DND-41 (cell line): Measurements from ENCODE around the gene ROS1.

ENCODE experiments used
- ATAC-seq: fragments of 200-7000 bp; cut with Tn5 transposase; 3 replicates; pipeline ENCODE4 v1.9.1; 2021; ENCODE audit warnings: low read depth; ENCODE audit not compliant: insufficient read depth
- DNase-seq: peaks from one replicate; pipeline ENCODE4 v3.0.0-alpha.2; 2020
- H2AFZ ChIP-seq: 2 replicates; pipeline ENCODE4 v1.6.0; 2012; ENCODE audit warnings: low read depth, low read length
- H3K27ac ChIP-seq: 2 replicates; pipeline ENCODE4 v1.5.1; 2012; ENCODE audit warnings: low read length, inconsistent platforms
- H3K27me3 ChIP-seq: fragments of 200-600 bp; sonication (generic); 2 replicates; pipeline ENCODE4 v1.6.0; 2012; ENCODE audit warnings: low read length, mild to moderate bottlenecking, inconsistent platforms; ENCODE audit not compliant: insufficient read depth, poor library complexity
- H3K36me3 ChIP-seq: 2 replicates; pipeline ENCODE4 v1.5.1; 2012; ENCODE audit warnings: low read length, inconsistent platforms; ENCODE audit not compliant: insufficient read depth
- H3K4me1 ChIP-seq: 2 replicates; pipeline ENCODE4 v1.5.1; 2012; ENCODE audit warnings: mild to moderate bottlenecking, low read length; ENCODE audit not compliant: insufficient read depth
- H3K4me2 ChIP-seq: 2 replicates; pipeline ENCODE4 v1.6.0; 2012; ENCODE audit warnings: mild to moderate bottlenecking, moderate library complexity, low read length, inconsistent platforms; ENCODE audit not compliant: insufficient read depth
- H3K4me3 ChIP-seq, 2 experiments: fragments of 200-600 bp in 1 of 2; shearing (Covaris generic) in 1 of 2; 2 replicates each; pipeline ENCODE4 v1.5.1; 2012 to 2016; ENCODE audit warnings: inconsistent platforms in 2 of 2, low read length in 2 of 2, mild to moderate bottlenecking in 2 of 2, low read depth in 1 of 2, moderate library complexity in 1 of 2
- H3K79me2 ChIP-seq: 2 replicates; pipeline ENCODE4 v1.6.0; 2012; ENCODE audit warnings: low read length, inconsistent platforms; ENCODE audit not compliant: insufficient read depth
- H3K9ac ChIP-seq: 2 replicates; pipeline ENCODE4 v1.6.0; 2012; ENCODE audit warnings: low read depth, mild to moderate bottlenecking, inconsistent platforms, low read length, moderate library complexity
- H3K9me3 ChIP-seq: 2 replicates; pipeline ENCODE4 v1.5.1; 2012; ENCODE audit warnings: low read length, moderate library complexity, mild to moderate bottlenecking, inconsistent platforms; ENCODE audit not compliant: insufficient read depth, severe bottlenecking
- H4K20me1 ChIP-seq: 2 replicates; pipeline ENCODE4 v1.6.0; 2012; ENCODE audit warnings: low read length; ENCODE audit not compliant: insufficient read depth
- EZH2 ChIP-seq: IDR thresholded peaks from 3 replicates; pipeline ENCODE4 v1.6.1; 2012; ENCODE audit warnings: borderline replicate concordance, low read depth, mild to moderate bottlenecking, moderate library complexity, low read length, inconsistent platforms; ENCODE audit not compliant: severe bottlenecking
- TF ChIP-seq, protein P1 (sequence below): IDR thresholded peaks from 2 replicates; pipeline ENCODE4 v1.5.1; 2012; ENCODE audit warnings: borderline replicate concordance, low read length, moderate library complexity, mild to moderate bottlenecking; ENCODE audit not compliant: poor library complexity, severe bottlenecking; ENCODE audit errors: extremely low read depth

Gene ROS1

DNA sequence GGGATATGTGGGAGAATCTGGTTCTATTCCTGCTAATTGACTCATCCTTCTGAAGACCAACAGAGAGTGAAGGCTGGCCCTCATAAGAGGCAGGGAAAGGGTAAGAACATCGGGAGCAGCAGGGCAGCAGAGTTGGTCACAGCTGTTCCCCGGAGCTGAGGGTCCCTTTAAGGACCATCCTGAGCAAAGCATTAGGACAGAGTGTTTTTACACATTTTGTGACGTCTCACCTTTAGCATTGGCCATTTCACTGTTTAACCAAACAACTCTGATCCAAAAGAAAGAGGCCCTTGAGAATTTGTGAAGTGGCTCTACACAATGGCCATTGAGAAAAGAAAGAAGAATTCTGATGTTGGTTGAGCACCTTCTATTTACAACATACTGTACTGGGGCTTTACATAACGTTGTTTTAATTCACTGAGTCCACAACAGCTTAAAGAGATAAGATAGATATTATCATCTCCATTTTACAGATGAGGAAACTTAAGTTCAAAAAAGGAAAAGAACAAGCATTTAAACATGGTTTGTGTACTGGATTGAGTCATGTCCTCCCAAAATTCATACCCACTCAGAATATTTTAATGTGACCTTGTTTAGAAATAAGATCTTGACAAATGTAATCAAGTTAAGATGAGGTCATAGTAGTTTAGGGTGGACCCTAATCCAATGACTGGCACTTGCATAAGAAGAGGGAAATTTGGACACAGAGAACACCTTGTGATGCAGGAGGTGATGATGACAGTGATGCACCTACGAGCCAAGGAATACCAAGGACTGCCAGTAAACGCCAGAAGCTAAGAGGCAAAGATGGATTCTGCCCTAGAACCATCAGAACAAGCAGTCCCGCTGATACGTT, 98.4 kb downstream of the ROS1 start:
- no peak overlapping the region for H3K27ac ChIP-seq
- no peaks in the 10 kb centered on the region for H3K9me3 ChIP-seq
- H3K9ac ChIP-seq: no peak overlapping the region
- no peak overlapping the region for H3K4me3 ChIP-seq
- H3K27me3 ChIP-seq: no peaks in the 10 kb centered on the region
- no peaks in the 10 kb centered on the region for H3K4me1 ChIP-seq
- ATAC-seq (no peak), DNase-seq (no peak)
- no peaks in the 10 kb centered on the region for H4K20me1 ChIP-seq
- TF ChIP-seq EZH2: no peak
- TF ChIP-seq, protein P1, sequence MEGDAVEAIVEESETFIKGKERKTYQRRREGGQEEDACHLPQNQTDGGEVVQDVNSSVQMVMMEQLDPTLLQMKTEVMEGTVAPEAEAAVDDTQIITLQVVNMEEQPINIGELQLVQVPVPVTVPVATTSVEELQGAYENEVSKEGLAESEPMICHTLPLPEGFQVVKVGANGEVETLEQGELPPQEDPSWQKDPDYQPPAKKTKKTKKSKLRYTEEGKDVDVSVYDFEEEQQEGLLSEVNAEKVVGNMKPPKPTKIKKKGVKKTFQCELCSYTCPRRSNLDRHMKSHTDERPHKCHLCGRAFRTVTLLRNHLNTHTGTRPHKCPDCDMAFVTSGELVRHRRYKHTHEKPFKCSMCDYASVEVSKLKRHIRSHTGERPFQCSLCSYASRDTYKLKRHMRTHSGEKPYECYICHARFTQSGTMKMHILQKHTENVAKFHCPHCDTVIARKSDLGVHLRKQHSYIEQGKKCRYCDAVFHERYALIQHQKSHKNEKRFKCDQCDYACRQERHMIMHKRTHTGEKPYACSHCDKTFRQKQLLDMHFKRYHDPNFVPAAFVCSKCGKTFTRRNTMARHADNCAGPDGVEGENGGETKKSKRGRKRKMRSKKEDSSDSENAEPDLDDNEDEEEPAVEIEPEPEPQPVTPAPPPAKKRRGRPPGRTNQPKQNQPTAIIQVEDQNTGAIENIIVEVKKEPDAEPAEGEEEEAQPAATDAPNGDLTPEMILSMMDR: no peak
- no peak overlapping the region for H3K4me2 ChIP-seq
- no peak overlapping the region for H2AFZ ChIP-seq
- no peaks in the 10 kb centered on the region for H3K79me2 ChIP-seq
- no peaks in the 10 kb centered on the region for H3K36me3 ChIP-seq

DNA sequence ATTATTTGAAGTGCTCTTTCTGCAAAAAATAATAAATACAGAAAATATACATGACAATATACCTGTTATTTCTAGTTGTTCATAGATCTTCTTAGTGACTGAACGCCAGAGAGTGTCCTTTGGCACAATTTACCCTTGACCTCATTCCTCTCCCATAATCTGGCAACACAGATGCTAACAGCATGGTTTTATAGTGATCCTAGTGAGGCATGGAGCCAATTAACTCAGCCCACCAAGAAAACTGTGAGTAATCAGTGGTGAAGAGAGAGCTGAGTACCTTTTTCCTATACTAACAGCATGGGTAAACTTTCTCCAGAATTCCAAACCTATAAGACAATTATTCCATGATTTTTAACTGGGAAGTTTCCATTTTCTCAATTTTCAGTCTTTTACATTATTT, 99.3 kb downstream of the ROS1 start:
- no peaks in the 10 kb centered on the region for H3K4me1 ChIP-seq

GRCh38 chr6:117317261-117317660, 108.5 kb downstream of the ROS1 start:
- H3K4me2 ChIP-seq: no peak overlapping the region
- no peak overlapping the region for H3K27ac ChIP-seq
- no peak for DNase-seq
- no peak overlapping the region for H3K4me3 ChIP-seq
- no peaks in the 10 kb centered on the region for H3K36me3 ChIP-seq
- no peak for TF ChIP-seq EZH2
- TF ChIP-seq, protein P1: peak; percentile 23
- H4K20me1 ChIP-seq: no peaks in the 10 kb centered on the region
- H2AFZ ChIP-seq: no peak overlapping the region
- no peaks in the 10 kb centered on the region for H3K9me3 ChIP-seq
- peaks cover 2% of the 10 kb centered on the region for H3K27me3 ChIP-seq
- ATAC-seq: no peak
- H3K9ac ChIP-seq: no peak overlapping the region
- no peaks in the 10 kb centered on the region for H3K4me1 ChIP-seq
- H3K79me2 ChIP-seq: no peaks in the 10 kb centered on the region

More for the DNA sequence above, 99.3 kb downstream of the ROS1 start:
- no peaks in the 10 kb centered on the region for H3K27me3 ChIP-seq
- H3K36me3 ChIP-seq: no peaks in the 10 kb centered on the region
- ATAC-seq (no peak), DNase-seq (no peak)
- no peak overlapping the region for H2AFZ ChIP-seq
- H3K27ac ChIP-seq: no peak overlapping the region
- TF ChIP-seq EZH2: no peak
- TF ChIP-seq, protein P1: no peak
- no peaks in the 10 kb centered on the region for H3K79me2 ChIP-seq
- no peak overlapping the region for H3K4me3 ChIP-seq
- no peak overlapping the region for H3K9ac ChIP-seq
- H3K4me2 ChIP-seq: no peak overlapping the region
- H4K20me1 ChIP-seq: no peaks in the 10 kb centered on the region
- H3K9me3 ChIP-seq: no peaks in the 10 kb centered on the region
